PC-9 (cell line): ENCODE data around the gene DDX17. TPM values are rescaled to one million over a fixed set of nuclear protein-coding genes. Genes with fewer than 3 reads are reported as not detected.

Source experiments
- BruUV-seq: library from RNA; stranded (reverse); fragments of 400-500 nt; replicated peaks from 2 replicates; lab custom pipeline; 2021; lab: Mats Ljungman, UMichigan
- CTCF ChIA-PET: fragments of 300-600 bp; sonication (Branson Sonifier 250); formaldehyde crosslinking; loops from one replicate; lab custom pipeline; 2022; ENCODE audit warnings: antibody characterized with exemption; lab: Charles Lee
- POLR2A ChIA-PET: fragments of 300-600 bp; sonication (Branson Sonifier 250); formaldehyde crosslinking; loops from one replicate; lab custom pipeline; 2022; ENCODE audit warnings: antibody characterized with exemption; ENCODE audit not compliant: unreplicated experiment; lab: Charles Lee
- DNase-seq, 2 experiments: peaks; one replicate each; pipeline versions ENCODE4 v3.0.0 to v3.0.0-alpha.2; 2015 to 2022; ENCODE audit warnings: mixed read lengths in 1 of 2
- H2AFZ ChIP-seq: fragments of 200-600 bp; sonication (generic); 2 replicates; pipeline ENCODE4 v1.8.1; 2017; ENCODE audit warnings: antibody characterized with exemption
- H3F3A ChIP-seq: fragments of 200-600 bp; sonication (generic); 2 replicates; pipeline ENCODE4 v1.8.1; 2017; ENCODE audit warnings: antibody characterized with exemption, mild to moderate bottlenecking, low read depth; ENCODE audit not compliant: insufficient read depth
- H3K27ac ChIP-seq: fragments of 200-600 bp; sonication (generic); 2 replicates; pipeline ENCODE4 v1.6.1; 2016; ENCODE audit warnings: mixed run types
- H3K27me3 ChIP-seq: fragments of 200-600 bp; sonication (generic); 2 replicates; pipeline ENCODE4 v1.6.1; 2016; ENCODE audit warnings: low read depth, mixed run types; ENCODE audit not compliant: insufficient read depth
- H3K36me3 ChIP-seq: fragments of 200-600 bp; sonication (generic); 2 replicates; pipeline ENCODE4 v1.6.1; 2016; ENCODE audit warnings: low read depth, mixed run types
- H3K4me1 ChIP-seq: fragments of 200-600 bp; sonication (generic); replicated peaks from 2 replicates; pipeline ENCODE4 v1.6.1; 2016; ENCODE audit warnings: mixed run types; ENCODE audit not compliant: insufficient read depth
- H3K4me2 ChIP-seq: fragments of 200-600 bp; sonication (generic); 2 replicates; pipeline ENCODE4 v1.6.1; 2017; ENCODE audit warnings: mixed run types
- H3K4me3 ChIP-seq: fragments of 200-600 bp; sonication (generic); 2 replicates; pipeline ENCODE4 v1.6.1; 2016; ENCODE audit warnings: mixed run types
- H3K79me2 ChIP-seq: fragments of 200-600 bp; sonication (generic); 2 replicates; pipeline ENCODE4 v1.6.1; 2017; ENCODE audit warnings: low read depth, mixed run types
- H3K9me2 ChIP-seq: fragments of 200-600 bp; sonication (generic); 2 replicates; pipeline ENCODE4 v1.8.1; 2017; ENCODE audit warnings: mild to moderate bottlenecking; ENCODE audit not compliant: insufficient read depth
- H3K9me3 ChIP-seq: fragments of 200-600 bp; sonication (generic); 2 replicates; pipeline ENCODE4 v1.8.1; 2016; ENCODE audit warnings: low read depth; ENCODE audit not compliant: insufficient read depth
- H4K20me1 ChIP-seq: fragments of 200-600 bp; sonication (generic); 2 replicates; pipeline ENCODE4 v1.8.1; 2017; ENCODE audit not compliant: insufficient read depth
- CTCF ChIP-seq: fragments of 200-600 bp; sonication (generic); conservative IDR thresholded peaks from 2 replicates; pipeline ENCODE4 v1.6.1; 2017; ENCODE audit warnings: mixed run types, antibody characterized with exemption, mild to moderate bottlenecking, moderate library complexity
- EZH2 ChIP-seq: fragments of 200-600 bp; sonication (generic); IDR thresholded peaks from 2 replicates; pipeline ENCODE4 v1.8.0; 2017; ENCODE audit warnings: antibody characterized with exemption, low read depth
- intact Hi-C: fragments of 100-400 bp; cut with micrococcal nuclease; formaldehyde crosslinking; loops from one replicate; pipeline ENCODE4 v1.10.0; 2022; ENCODE audit not compliant: unreplicated experiment
- total RNA-seq: library from RNA; stranded (reverse); gene quantifications from 2 replicates; pipeline ENCODE4 v1.2.3, GENCODE V29; 2021

The DDX17 gene
- total RNA-seq, 1 experiment from 2014 or later, result 511 TPM

- no peaks in the 10 kb centered on the region for H3K36me3 ChIP-seq
- peaks cover 8% of the 10 kb centered on the region; the same call in 1 of the 2 replicates for H3F3A ChIP-seq
- no peak overlapping the region for H3K4me2 ChIP-seq
- BruUV-seq, result no TSS peak
- POLR2A ChIA-PET, result no interaction called here
- H3K79me2 ChIP-seq, result no peaks in the 10 kb centered on the region
- H3K27ac ChIP-seq, result no peak overlapping the region
- no peak for TF ChIP-seq EZH2
- no peak for TF ChIP-seq CTCF
- H2AFZ ChIP-seq, result no peak overlapping the region
- H3K4me3 ChIP-seq, result no peak overlapping the region
- H3K9me2 ChIP-seq, result no peaks in the 10 kb centered on the region
- CTCF ChIA-PET, result no interaction called here
- DNase-seq, result no peak
- intact Hi-C loops, result no loop called here
- H3K27me3 ChIP-seq, result peaks cover 7% of the 10 kb centered on the region; the same call in 1 of the 2 replicates
- no peaks in the 10 kb centered on the region for H3K9me3 ChIP-seq
- peaks cover 11% of the 10 kb centered on the region for H3K4me1 ChIP-seq
- no peaks in the 10 kb centered on the region for H4K20me1 ChIP-seq
These were observed 36.8 kb downstream of the DDX17 start for GRCh38 chr22:38469306-38469781.

GRCh38 chr22:38468443-38469305 lies 37.4 kb downstream of the DDX17 start:
- Histone ChIP-seq H3K27ac (no peak overlapping the region), H3F3A (peaks cover 8% of the 10 kb centered on the region; the same call in 1 of the 2 replicates), H3K4me2 (peak overlapping the region; percentile 91), H3K4me3 (peak overlapping the region; percentile 65), H3K27me3 (peaks cover 7% of the 10 kb centered on the region; the same call in 1 of the 2 replicates), H3K79me2 (no peaks in the 10 kb centered on the region), H4K20me1 (no peaks in the 10 kb centered on the region), H3K36me3 (no peaks in the 10 kb centered on the region), H3K9me2 (no peaks in the 10 kb centered on the region), H3K9me3 (no peaks in the 10 kb centered on the region), H3K4me1 (peaks cover 11% of the 10 kb centered on the region), H2AFZ (peak overlapping the region; percentile 91)
- POLR2A ChIA-PET, result interaction anchor here (0.6 kb wide), 2 partner anchors 178 to 181 kb away, joined by 3 read pairs; no protein-coding TSS in a partner anchor
- TF ChIP-seq CTCF, result peak; percentile 49; the same call in 1 of the 2 replicates
- TF ChIP-seq EZH2, result no peak
- DNase-seq, result no peak
- CTCF ChIA-PET, result no interaction called here
- BruUV-seq, result no TSS peak
- intact Hi-C loops, result no loop called here

GRCh38 chr22:38467904-38468442 lies 38.1 kb downstream of the DDX17 start, which contains the start of gene KDELR3:
Gene KDELR3 (plus strand): TSS chr22:38468096. CDS start chr22:38468234, 138 bp downstream.
- Histone ChIP-seq H3F3A (peaks cover 8% of the 10 kb centered on the region; the same call in 1 of the 2 replicates), H3K9me3 (no peaks in the 10 kb centered on the region), H3K79me2 (no peaks in the 10 kb centered on the region), H3K27me3 (peaks cover 7% of the 10 kb centered on the region; the same call in 1 of the 2 replicates), H4K20me1 (no peaks in the 10 kb centered on the region), H3K4me3 (peak within 1 kb of the TSS; percentile 65), H3K4me1 (peaks cover 11% of the 10 kb centered on the region), H3K4me2 (peak within 1 kb of the TSS; percentile 91), H3K9me2 (no peaks in the 10 kb centered on the region), H3K27ac (no peak within 1 kb of the TSS), H2AFZ (peak within 1 kb of the TSS; percentile 91), H3K36me3 (no peaks in the 10 kb centered on the region)
- peak in 1 of 2 experiments; percentile 71 for DNase-seq
- ChIA-PET CTCF (no interaction called here), POLR2A (interaction anchor here (0.6 kb wide), 3 partner anchors 179 to 289 kb away, joined by 3 to 6 read pairs (median 3); no protein-coding TSS in a partner anchor)
- TF ChIP-seq EZH2 (no peak), CTCF (no peak)
- intact Hi-C loops, result no loop called here
- BruUV-seq, result TSS peak; percentile 62
